HG03469 (cell line): ENCODE results near the gene SGSM1.

Experiments
- ATAC-seq: cut with Tn5 transposase; IDR thresholded peaks from one replicate; pipeline ENCODE4 v1.9.1; 2021; ENCODE audit warnings: mild to moderate bottlenecking, moderate library complexity, moderate number of reproducible peaks; ENCODE audit not compliant: unreplicated experiment

The SGSM1 gene

GRCh38 chr22:24807284-24807950, 1.4 kb downstream of the SGSM1 start:
- ATAC-seq, result no peak

- ATAC-seq, result no peak
Measured at GRCh38 chr22:24809331-24809730, 3.3 kb downstream of the SGSM1 start.

- ATAC-seq, result no peak
Measured at GRCh38 chr22:24810043-24810749, 4.2 kb downstream of the SGSM1 start.

GRCh38 chr22:24812950-24813775, 7.2 kb downstream of the SGSM1 start:
- ATAC-seq, result no peak

GRCh38 chr22:24813861-24814770, 8.1 kb downstream of the SGSM1 start:
- no peak for ATAC-seq

DNA sequence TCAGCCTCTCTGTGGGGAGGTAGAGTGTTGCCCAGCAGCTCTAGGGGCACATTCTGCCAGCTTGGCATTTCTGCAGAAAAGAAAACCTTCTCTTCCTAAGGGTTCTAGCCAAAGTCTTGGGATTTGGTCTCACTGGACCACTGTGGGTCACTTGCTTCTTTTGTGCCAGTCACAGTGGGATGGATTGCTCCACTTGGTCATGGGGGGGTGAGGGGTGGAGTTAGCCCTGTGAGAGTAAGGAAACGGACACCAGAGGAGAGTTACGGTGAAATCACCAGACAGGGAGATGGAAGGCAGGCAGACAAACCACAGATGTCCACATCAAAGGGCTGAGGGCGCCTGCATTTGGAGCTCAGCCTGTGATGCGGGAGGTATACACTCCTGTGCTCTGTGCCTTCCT, 10.8 kb downstream of the SGSM1 start:
- ATAC-seq, result no peak

DNA sequence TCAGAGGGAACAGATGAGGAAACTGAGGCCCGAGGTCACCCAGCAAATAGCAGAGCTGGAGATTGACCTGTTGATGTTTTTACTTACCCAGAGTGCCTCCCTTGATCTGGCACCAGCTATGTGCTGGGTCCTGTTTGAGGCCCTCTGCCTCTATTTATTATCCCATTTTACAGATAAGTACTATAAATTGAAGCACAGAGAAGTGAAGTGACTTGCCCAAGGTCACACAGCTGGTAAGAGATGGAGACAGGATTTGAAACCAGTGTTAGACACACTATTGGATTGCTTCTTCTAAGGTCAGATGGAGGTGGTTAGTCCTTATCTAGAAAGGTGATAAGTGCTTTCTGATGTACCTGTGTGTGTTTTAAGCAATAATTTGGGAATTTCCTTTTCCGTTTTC, 13.5 kb downstream of the SGSM1 start:
- no peak for ATAC-seq

GRCh38 chr22:24819911-24820461, 14.0 kb downstream of the SGSM1 start:
- ATAC-seq, result no peak

- ATAC-seq, result no peak
Measured at GRCh38 chr22:24822471-24822870, 16.5 kb downstream of the SGSM1 start.

- ATAC-seq, result no peak
Measured at GRCh38 chr22:24823787-24824186, 17.8 kb downstream of the SGSM1 start.

- ATAC-seq, result no peak
Measured at GRCh38 chr22:24824250-24824649, 18.2 kb downstream of the SGSM1 start.

DNA sequence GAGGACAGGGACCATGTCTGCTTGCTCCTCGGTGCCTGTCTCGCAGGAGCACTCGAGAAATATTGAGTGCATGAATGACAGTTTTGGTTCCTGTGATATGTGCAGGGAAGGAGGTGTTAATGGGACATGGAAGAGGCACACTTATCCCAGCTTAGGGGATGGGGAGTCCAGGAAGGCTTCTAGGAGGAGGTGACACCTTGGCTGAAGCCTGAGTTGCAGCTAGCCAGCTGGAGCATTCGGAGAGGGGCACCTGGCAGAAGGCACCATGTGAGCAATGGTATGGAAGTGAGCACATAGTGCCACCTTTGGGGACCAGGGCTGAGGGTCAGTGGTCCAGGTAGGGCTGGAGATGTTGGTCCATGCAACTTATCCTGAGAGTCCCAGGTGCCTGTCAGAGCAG, 18.9 kb downstream of the SGSM1 start:
- no peak for ATAC-seq

GRCh38 chr22:24826710-24827285, 20.8 kb downstream of the SGSM1 start:
- no peak for ATAC-seq

- ATAC-seq, result no peak
Measured at GRCh38 chr22:24827296-24827695, 21.3 kb downstream of the SGSM1 start.

DNA sequence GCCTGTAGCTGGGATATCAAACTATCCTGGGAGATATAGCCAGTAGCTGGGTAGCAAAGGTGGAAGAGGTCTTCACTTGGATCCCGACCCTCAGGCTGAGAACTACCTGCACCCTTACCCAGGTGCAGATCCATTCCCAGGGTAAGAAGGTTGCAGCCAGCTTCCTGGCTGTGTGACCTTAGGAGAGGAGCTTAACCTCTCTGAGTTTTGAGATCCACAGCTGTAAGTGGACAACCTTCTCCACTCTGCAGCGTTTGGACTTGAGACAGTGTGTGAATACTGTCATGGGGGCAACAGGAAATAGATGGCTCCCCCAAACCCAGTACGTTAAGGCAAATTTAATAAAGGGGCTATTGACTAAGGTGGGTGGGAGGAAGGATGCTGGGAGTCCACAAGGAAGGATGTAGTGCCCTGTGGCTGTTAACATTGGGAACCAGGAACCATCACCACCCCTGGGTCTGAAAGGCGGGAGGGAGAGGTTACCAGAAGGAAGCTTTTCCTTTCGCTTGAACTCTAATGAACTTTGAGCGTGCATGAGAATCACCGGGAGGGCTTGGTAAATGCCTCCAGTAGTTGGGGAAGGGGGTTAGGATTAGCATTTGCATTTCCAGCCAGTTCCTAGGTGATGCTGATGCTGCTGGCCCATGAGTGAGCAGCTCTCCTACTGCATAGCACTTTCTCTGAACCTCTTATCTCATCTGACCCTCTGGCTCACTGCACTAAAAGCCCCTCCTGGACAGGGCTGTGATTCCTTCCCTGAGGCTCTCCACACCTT, 24.4 kb downstream of the SGSM1 start:
- no peak for ATAC-seq

GRCh38 chr22:24831687-24832086, 25.7 kb downstream of the SGSM1 start:
- no peak for ATAC-seq

DNA sequence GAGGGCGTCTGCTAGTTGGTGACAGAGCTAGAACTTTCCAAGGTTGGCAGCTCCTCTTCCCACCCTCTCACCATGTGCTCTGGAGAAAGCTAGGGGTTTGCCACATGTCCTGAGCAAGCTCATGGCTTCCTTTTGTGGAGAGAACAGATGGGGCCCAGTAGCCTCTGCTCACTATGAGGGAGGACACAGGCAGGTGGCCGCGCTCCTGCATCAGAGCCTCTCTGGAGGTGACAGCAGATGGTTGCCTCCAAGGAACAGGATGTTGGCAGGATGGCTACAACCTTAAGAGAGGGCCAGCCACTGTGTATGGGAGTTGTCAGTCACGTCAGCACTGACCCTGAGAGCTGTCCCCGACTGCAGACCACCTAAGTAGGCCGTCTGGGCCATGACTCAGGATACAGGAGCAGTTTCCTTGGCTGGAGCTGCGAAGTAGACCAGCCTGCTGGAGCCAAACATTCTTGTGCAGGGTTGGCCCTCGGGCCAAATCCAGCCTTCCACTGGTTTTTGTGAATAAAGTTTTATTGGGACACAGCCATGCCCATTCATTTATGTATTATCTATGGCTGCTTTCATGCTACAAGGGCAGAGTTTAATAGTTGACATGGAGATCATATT, 28.0 kb downstream of the SGSM1 start:
- no peak for ATAC-seq

DNA sequence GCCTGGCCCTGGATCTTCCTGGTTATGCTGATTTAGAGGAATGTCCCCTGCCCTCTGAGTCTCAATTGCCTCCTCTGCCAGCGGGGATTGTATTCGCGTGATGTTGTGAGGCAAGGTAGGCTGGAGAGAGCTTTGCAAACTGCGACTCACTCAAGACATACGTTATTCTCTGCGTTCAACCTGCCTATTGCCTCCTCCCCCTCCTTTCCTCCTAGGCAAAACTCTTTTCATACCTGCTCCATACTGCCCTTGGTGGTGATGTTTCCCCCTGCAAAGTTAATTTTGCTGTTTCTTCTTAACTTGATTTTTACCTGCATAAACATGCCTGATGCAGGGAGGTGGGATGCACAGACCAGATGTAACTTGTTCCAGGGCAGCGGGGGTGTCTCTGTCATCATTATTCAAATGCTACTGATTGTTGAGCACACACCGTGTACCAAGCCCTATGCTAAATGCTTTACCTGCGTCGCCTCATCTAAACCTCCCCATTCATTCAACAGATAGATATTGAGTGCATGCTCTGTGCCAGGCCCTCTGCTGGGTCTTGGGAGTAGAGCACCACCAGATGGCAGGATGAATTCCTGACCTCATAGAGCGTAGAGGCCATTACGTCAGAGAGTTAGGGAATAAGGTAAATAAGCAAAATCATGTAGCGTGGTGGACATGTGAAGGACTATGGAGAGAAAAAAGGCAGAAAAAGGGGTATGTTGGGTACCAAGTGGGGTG, 29.0 kb downstream of the SGSM1 start:
- ATAC-seq, result no peak
